Suprapubic skin (tissue), 4 donors: ENCODE measurements around the gene SULT1A2.
"Not testable (repeated sequence)": the region's sequence is repeated elsewhere in the genome, so short reads cannot be mapped to it uniquely, and the experiment has no call there.

Experiments used
- CTCF ChIP-seq, 2 donors: fragments of 200-600 bp in 1 of 2; fragments of 450-650 bp in 1 of 2; sonication (generic) in 1 of 2; IDR thresholded peaks; one replicate each; pipeline ENCODE4 v1.5.1; 2016 to 2019; ENCODE audit warnings: antibody characterized with exemption in 2 of 2, mild to moderate bottlenecking in 1 of 2, moderate library complexity in 1 of 2
- EP300 ChIP-seq: sonication (generic); formaldehyde crosslinking; IDR thresholded peaks from one replicate; pipeline ENCODE4 v1.6.1; 2017; ENCODE audit warnings: antibody characterized with exemption
- POLR2A ChIP-seq, 2 donors: fragments of 450-650 bp; IDR thresholded peaks; one replicate each; pipeline ENCODE4 v1.6.1; 2017; ENCODE audit warnings: antibody characterized with exemption in 2 of 2, mild to moderate bottlenecking in 2 of 2, moderate library complexity in 2 of 2
- POLR2AphosphoS5 ChIP-seq, 3 donors: sonication (generic); formaldehyde crosslinking; IDR thresholded peaks; one replicate each; pipeline ENCODE4 v1.6.1; 2017; ENCODE audit warnings: antibody characterized with exemption in 3 of 3

- TF ChIP-seq POLR2AphosphoS5 (IDR thresholded peaks at IDR 0.05); POLR2A (IDR thresholded peaks at IDR 0.05); CTCF (IDR thresholded peaks at IDR 0.05); EP300: not testable (repeated sequence)
Measured at GRCh38 chr16:28613912-28614311, 17.1 kb upstream of the SULT1A2 start.
